HG03378 (cell line): ENCODE measurements around the gene FAM120A.

ENCODE experiments used
- ATAC-seq: cut with Tn5 transposase; IDR thresholded peaks from one replicate; pipeline ENCODE4 v1.9.1; 2021; ENCODE audit warnings: mild to moderate bottlenecking, moderate library complexity; ENCODE audit not compliant: unreplicated experiment

The FAM120A gene

GRCh38 chr9:93470391-93470790, 18.9 kb downstream of the FAM120A start:
- no peak for ATAC-seq

GRCh38 chr9:93471124-93471523, 19.6 kb downstream of the FAM120A start:
- ATAC-seq = no peak

DNA sequence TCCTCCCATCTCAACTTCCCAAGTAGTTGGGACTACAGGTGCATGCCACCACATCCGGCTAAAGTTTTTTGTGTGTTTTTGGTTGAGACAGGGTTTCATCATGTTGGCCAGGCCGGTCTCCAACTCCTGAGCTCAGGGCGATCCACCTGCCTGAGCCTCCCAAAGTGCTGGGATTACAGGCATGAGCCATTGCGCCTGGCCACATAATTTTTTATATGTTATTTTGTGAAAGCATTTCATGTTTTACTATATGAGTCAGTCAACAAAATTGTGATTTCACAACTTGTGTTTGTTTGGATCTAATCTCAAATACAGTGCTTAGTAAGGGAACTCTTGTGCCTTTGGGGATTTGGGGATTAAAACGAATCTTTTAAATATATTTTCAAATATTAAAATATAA, 21.9 kb downstream of the FAM120A start:
- no peak for ATAC-seq

GRCh38 chr9:93475108-93475507, 23.6 kb downstream of the FAM120A start:
- ATAC-seq = no peak

GRCh38 chr9:93475856-93476255, 24.4 kb downstream of the FAM120A start:
- no peak for ATAC-seq

DNA sequence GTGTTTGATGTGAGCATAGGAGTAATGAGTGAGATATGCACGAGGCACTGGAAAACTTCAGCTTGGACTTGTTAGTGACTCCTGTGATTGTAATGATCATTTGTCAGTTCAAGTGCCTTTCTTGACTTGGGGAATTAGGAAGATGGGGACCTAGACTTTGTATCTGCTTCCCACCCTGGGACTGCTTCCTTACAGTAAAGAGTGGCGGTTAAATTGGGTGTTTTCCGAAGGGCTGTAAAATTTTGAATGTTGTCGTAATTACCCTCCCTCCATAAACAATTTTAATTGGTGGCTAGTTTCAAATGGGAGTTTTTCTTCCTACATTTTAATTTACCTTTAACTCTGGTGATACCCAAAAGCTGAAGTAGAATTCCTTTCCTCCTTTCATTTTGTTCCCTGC, 25.4 kb downstream of the FAM120A start:
- ATAC-seq = no peak

DNA sequence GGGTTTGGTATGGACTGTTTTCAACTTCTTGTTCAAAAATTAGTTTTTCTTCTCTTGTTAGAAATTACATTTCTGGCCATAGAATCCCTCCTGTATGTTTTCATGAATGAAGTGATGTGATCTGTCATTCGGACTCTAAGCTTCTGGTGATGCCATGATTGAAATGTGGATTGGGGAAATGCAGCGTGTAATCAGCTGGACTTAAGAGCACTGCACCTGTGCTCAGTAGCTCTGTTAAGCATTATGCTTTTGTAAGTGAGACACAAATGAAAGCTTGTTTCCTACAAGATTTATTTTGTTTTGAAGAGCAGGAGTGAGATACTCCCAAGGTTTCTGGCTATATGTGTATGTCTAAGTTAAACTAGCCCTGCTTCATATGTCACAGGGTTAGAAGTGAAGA, 25.9 kb downstream of the FAM120A start:
- ATAC-seq = no peak

GRCh38 chr9:93479726-93480125, 28.2 kb downstream of the FAM120A start:
- no peak for ATAC-seq

GRCh38 chr9:93480262-93480661, 28.8 kb downstream of the FAM120A start:
- no peak for ATAC-seq

DNA sequence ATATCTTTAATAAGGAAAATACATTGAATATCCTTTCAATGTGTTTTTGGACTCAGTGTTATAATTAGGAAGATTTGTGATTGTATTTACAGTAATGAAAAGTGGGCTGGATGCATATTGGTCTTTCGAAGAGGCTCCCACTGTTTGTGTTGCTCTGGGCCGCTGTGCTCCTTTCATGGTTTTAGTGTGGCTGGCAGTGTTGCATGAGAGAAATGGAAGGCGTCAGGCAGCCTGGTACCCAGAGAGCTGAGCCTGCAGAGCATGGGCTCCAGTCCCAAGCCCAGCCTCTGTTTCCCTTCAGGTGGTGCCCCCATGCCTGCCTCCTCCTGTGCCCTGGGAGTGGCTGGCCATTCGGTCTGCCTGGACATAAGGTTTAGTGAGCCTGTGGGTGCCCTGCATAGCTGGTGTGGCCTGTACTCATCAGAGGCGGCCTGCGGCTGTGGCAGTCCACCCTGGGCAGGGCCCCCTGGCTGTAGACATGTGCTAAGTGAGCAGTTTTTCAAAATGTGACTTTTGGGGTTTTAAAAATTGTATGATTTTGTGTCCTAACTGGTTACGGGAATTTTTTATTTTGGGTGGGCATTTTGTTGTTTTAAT, 29.3 kb downstream of the FAM120A start:
- ATAC-seq = no peak

DNA sequence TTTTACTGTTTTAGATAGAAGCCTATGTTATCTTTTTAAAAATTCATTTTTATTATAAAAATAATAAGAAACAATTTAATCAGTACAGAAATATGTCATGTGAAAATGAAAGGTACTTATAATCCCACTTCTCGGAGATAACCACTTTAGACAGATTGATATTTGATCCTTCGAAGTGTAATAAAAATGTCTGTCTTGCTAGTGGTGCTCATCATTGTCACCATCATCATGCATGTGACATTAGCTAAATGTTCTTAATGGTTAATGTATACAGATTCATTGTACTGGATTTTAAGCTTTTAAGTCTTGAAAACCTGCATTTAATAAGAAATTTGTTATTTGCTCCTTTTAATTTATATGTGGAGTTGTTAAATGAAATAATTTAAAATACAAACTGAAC, 32.0 kb downstream of the FAM120A start:
- ATAC-seq = no peak

DNA sequence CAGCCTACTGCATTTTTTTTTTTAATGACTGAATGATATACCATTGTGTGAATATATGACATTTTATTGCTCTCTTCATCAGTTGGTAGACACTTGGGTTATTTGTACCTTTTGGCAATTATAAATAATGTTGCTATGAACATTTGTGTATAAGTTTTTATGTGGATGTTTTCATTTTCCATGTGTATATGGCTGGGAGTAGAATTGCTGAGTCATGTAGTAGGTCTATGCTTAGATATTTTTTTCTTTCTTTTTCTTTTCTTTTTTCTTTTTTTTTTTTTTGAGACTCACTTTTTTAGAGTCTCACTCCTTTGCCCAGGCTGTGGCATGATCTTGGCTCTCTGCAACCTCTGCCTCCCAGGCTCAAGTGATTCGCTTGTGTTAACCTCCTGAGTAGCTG, 34.8 kb downstream of the FAM120A start:
- ATAC-seq = no peak

DNA sequence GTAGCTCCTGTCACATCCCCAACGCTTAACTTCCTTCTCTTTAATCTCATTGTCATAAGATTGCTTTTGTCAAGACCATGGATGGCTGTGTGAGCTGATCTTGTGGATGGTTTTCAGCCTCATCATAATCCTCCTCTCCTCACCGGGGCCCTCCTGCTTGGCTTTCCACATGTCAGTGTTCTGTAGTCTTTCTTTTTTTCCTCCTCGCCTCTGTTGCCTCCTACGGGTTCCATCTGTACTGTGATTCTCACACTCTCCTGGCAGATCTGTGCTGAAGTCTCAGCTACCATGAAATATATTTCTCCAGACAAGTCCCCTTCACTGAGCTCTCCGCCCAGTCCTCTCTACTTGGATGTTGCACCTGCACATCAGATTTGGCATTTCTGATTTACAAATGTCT, 36.8 kb downstream of the FAM120A start:
- no peak for ATAC-seq

- no peak for ATAC-seq
Measured at GRCh38 chr9:93491593-93492232, 40.2 kb downstream of the FAM120A start.

DNA sequence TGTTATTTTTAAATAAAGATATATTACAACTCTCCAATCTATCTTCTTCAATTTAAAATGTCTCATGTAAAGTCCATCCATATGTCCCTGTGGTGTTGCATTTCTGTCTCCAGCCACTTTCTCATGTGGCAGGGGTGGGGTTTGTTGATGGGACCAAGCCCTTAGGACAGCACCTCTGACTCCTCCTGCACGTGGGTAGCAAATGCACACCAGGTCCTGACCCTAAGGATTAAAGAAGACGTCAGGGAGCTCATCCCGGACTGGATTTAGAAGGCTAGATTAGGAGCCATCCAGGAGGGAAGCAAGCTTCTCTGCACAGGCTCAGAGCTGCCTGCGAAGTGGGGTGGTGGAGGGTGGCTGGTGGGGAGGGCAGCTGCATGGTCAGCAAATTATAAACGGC, 40.8 kb downstream of the FAM120A start:
- no peak for ATAC-seq

GRCh38 chr9:93493949-93494348, 42.5 kb downstream of the FAM120A start:
- ATAC-seq = no peak

GRCh38 chr9:93496285-93496684, 44.8 kb downstream of the FAM120A start:
- no peak for ATAC-seq

DNA sequence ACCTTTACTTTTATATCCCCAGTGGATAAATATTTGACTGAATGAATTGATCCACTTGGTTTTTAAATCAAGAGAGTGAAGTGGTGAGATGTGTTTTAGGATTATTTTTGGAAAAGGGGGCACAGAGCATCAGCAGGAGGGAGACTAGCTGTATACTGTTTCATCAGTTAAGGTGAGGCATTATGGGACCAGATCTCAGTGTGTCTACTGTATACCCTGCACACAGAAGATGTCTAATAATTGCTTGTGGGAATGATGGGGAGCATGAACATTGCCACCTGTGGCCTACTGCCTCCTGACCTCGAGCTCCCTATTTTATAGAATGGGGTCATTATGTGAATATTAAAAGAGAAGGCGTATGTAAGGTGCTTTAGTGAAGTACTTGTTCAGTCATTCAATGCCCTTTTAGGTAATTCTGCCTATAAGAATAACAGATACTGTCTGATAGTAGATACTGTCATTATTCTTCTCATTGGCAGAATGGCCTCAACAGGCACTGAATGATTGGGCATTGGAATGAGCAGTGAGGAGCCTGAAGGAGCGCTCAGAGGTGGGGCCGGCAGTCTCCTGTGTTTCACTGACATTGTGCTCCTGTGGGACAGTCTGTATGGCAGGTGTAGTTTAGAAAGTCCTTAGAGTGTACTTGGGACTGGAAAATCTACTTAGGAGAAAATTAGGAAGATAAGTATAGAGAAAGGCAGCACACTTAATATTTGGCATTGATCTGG, 49.2 kb downstream of the FAM120A start:
- no peak for ATAC-seq

DNA sequence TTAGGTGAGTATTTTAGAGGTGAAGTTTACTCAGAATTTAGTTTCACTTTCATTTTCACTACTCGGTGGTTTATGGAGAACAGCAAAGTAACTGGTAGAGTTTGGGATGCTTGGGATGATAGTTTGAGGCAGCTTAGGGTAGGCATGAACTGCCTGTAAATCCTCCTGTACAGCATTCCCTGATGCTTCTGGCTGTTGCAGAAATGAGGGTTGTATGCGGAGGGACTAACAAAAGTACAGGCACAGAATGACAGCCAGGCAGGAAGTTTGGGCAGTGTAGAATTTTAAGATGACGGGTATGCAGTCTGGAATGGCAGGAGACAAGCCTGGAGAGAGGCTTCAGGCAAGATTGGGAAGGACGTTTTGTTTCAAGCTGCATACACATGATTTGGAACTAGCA, 49.9 kb downstream of the FAM120A start:
- no peak for ATAC-seq

DNA sequence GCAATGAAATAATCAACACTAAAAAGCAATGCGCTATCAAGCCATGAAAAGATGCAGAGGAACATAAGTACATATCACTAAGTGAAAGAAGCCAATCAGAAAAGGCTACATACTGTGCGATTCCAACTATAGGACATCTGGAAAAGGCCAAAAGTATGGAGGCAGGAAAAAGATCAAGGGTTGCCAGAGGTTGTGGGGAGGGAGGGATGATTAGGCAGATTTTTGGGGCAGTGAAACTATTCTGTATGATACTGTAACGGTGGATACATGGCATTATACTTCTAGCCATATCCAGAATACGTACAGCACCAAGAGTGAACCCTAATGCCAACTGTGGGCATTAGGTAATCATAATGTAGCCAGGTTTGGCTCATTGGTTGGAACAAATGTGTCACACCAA, 51.9 kb downstream of the FAM120A start:
- ATAC-seq = no peak

DNA sequence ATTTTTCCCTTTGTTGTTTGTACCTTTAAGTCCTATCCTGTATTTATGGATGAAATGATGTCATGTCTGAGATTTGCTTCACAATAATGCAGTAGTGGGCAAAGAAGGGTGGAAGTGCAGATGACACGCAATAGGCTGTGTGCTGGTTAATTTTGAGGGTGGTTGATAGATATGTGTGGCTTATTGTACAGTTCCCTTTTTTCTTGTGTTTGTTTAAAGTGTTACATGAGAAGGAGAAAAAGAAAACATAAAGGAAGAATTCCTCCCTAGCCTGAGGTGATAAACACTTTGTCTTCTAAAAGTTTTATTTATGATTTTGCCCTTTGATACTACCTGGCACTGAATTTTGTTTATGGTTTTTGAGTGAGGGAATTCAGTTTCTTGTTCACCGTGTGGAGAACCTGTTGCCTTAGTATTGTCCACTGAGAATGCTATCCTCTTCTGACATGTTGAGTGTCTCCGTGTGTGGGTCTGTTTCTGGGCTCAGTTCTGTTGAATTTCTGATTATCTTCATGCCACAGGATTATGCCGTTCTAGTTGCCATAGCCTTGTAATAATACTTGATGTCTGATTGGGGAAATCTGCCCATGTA, 54.2 kb downstream of the FAM120A start:
- no peak for ATAC-seq

GRCh38 chr9:93507768-93508167, 56.3 kb downstream of the FAM120A start:
- no peak for ATAC-seq
